PC-3 (cell line): ENCODE data around the gene RARS1. TPM values are rescaled to one million over a fixed set of nuclear protein-coding genes. Genes with fewer than 3 reads are reported as not detected.

Experiments used
- ATAC-seq: fragments of 200-7000 bp; cut with Tn5 transposase; 2 replicates; pipeline ENCODE4 v1.9.1; 2020; ENCODE audit warnings: mild to moderate bottlenecking, moderate library complexity
- BruUV-seq: library from RNA; stranded (reverse); fragments of 400-500 nt; replicated peaks from 2 replicates; lab custom pipeline; 2021; lab: Mats Ljungman, UMichigan
- CTCF ChIA-PET: fragments of 300-600 bp; sonication (Branson Sonifier 250); formaldehyde crosslinking; loops from one replicate; lab custom pipeline; 2022; ENCODE audit warnings: antibody characterized with exemption; lab: Charles Lee
- POLR2A ChIA-PET: fragments of 300-600 bp; sonication (Branson Sonifier 250); formaldehyde crosslinking; loops from one replicate; lab custom pipeline; 2022; ENCODE audit warnings: antibody characterized with exemption; ENCODE audit not compliant: unreplicated experiment; lab: Charles Lee
- DNase-seq: peaks from one replicate; pipeline ENCODE4 v3.0.0-alpha.2; 2015
- H2AFZ ChIP-seq: fragments of 300-600 bp; sonication (generic); 2 replicates; pipeline ENCODE4 v1.6.0; 2016; ENCODE audit warnings: antibody characterized with exemption, low read length
- H3F3A ChIP-seq: fragments of 300-600 bp; sonication (generic); one replicate; pipeline ENCODE4 v1.6.0; 2017; ENCODE audit warnings: antibody characterized with exemption, low read length, control low read depth, mild to moderate bottlenecking; ENCODE audit not compliant: unreplicated experiment
- H3K27ac ChIP-seq: fragments of 300-600 bp; sonication (generic); 2 replicates; pipeline ENCODE4 v1.5.1; 2016; ENCODE audit warnings: mild to moderate bottlenecking, low read length
- H3K27me3 ChIP-seq: fragments of 300-600 bp; sonication (generic); 2 replicates; pipeline ENCODE4 v1.6.1; 2016; ENCODE audit warnings: low read length, mixed read lengths
- H3K36me3 ChIP-seq: fragments of 300-600 bp; sonication (generic); 2 replicates; pipeline ENCODE4 v1.6.1; 2016; ENCODE audit warnings: low read depth, mixed run types, low read length, mixed read lengths
- H3K4me1 ChIP-seq: fragments of 300-600 bp; sonication (generic); 2 replicates; pipeline ENCODE4 v1.5.1; 2016; ENCODE audit warnings: low read length; ENCODE audit not compliant: insufficient read depth
- H3K4me2 ChIP-seq: fragments of 300-600 bp; sonication (generic); 2 replicates; pipeline ENCODE4 v1.6.0; 2016; ENCODE audit warnings: low read length
- H3K4me3 ChIP-seq: fragments of 300-600 bp; sonication (generic); 2 replicates; pipeline ENCODE4 v1.5.1; 2016; ENCODE audit warnings: mild to moderate bottlenecking, low read length, mixed read lengths
- H3K79me2 ChIP-seq: fragments of 300-600 bp; sonication (generic); 2 replicates; pipeline ENCODE4 v1.6.1; 2017; ENCODE audit warnings: low read length, mixed read lengths
- H3K9ac ChIP-seq: fragments of 300-600 bp; sonication (generic); 2 replicates; pipeline ENCODE4 v1.6.0; 2016; ENCODE audit warnings: mild to moderate bottlenecking, low read length
- H3K9me2 ChIP-seq: fragments of 300-600 bp; sonication (generic); replicated peaks from 2 replicates; pipeline ENCODE4 v1.6.1; 2016; ENCODE audit warnings: mixed run types, low read length, mixed read lengths
- H3K9me3 ChIP-seq: fragments of 300-600 bp; sonication (generic); 2 replicates; pipeline ENCODE4 v1.6.1; 2016; ENCODE audit warnings: low read length, mixed read lengths
- H4K20me1 ChIP-seq: fragments of 300-600 bp; sonication (generic); 2 replicates; pipeline ENCODE4 v1.6.1; 2016; ENCODE audit warnings: low read length, mixed read lengths
- CTCF ChIP-seq: fragments of 300-600 bp; sonication (generic); conservative IDR thresholded peaks from 2 replicates; pipeline ENCODE4 v1.5.1; 2017; ENCODE audit warnings: antibody characterized with exemption, low read depth, mild to moderate bottlenecking, low read length
- EZH2 ChIP-seq: fragments of 300-600 bp; sonication (generic); IDR thresholded peaks from one replicate; pipeline ENCODE4 v1.6.1; 2017; ENCODE audit warnings: antibody characterized with exemption, mild to moderate bottlenecking, low read length; ENCODE audit not compliant: unreplicated experiment
- EZH2phosphoT487 ChIP-seq: fragments of 300-600 bp; sonication (generic); IDR thresholded peaks from 2 replicates; pipeline ENCODE4 v1.6.1; 2018; ENCODE audit warnings: mild to moderate bottlenecking, antibody characterized with exemption, low read length, borderline replicate concordance
- intact Hi-C: fragments of 100-400 bp; cut with micrococcal nuclease; formaldehyde crosslinking; loops from 2 replicates; pipeline ENCODE4 v1.9.0; 2023
- total RNA-seq: library from RNA; depleted of rRNA; stranded (reverse); fragments of >200 nt; gene quantifications from 2 replicates; pipeline ENCODE4 v1.2.3, GENCODE V29; 2014

The RARS1 gene
- total RNA-seq, 1 experiment from 2014 or later, result 78.1 TPM

- Histone ChIP-seq H3K27me3 (no peaks in the 10 kb centered on the region), H3K4me2 (no peak overlapping the region), H3K9me2 (no peaks in the 10 kb centered on the region), H2AFZ (no peak overlapping the region), H3K36me3 (peaks cover 12% of the 10 kb centered on the region), H3K4me3 (no peak overlapping the region), H3K79me2 (no peaks in the 10 kb centered on the region), H3K9me3 (no peaks in the 10 kb centered on the region), H4K20me1 (no peaks in the 10 kb centered on the region), H3K27ac (no peak overlapping the region), H3K9ac (no peak overlapping the region), H3K4me1 (no peaks in the 10 kb centered on the region), H3F3A (no peaks in the 10 kb centered on the region)
- no TSS peak for BruUV-seq
- no peak for DNase-seq
- ChIA-PET POLR2A (no interaction called here), CTCF (no interaction called here)
- TF ChIP-seq EZH2 (no peak), EZH2phosphoT487 (no peak), CTCF (no peak)
- intact Hi-C loops, result no loop called here
- ATAC-seq, result no peak
Observed at GRCh38 chr5:168455201-168455600, 31.1 kb upstream of the RARS1 start.

DNA sequence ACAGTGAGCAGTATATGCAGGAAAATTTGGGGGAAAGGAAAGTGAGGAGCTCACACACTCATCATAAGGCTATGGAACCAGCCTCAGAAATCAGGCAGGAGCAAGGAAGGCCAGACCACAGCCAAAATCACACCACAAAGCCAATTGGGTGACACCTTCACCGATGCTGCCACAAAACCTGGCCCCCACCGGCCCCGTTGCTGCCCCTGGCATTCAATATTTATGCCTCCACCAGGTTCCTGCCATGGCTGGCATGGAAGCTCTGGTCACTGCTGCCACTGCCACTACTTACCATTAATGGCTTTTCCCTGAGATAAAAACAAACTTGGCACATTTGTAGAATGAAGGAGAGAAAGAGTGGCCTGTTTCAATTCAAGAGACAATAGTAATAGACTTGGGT lies 28.7 kb upstream of the RARS1 start:
- H3K9ac ChIP-seq, result no peak overlapping the region
- H3K9me2 ChIP-seq, result no peaks in the 10 kb centered on the region
- H4K20me1 ChIP-seq, result no peaks in the 10 kb centered on the region
- ATAC-seq, result no peak
- no peak overlapping the region for H2AFZ ChIP-seq
- H3F3A ChIP-seq, result no peaks in the 10 kb centered on the region
- TF ChIP-seq CTCF, result no peak
- no peak for TF ChIP-seq EZH2
- TF ChIP-seq EZH2phosphoT487, result no peak
- DNase-seq, result no peak
- H3K27me3 ChIP-seq, result no peaks in the 10 kb centered on the region
- H3K4me3 ChIP-seq, result no peak overlapping the region
- no peaks in the 10 kb centered on the region for H3K9me3 ChIP-seq
- CTCF ChIA-PET, result interaction anchor here (0.6 kb wide), 1 partner anchor 174 kb away, joined by 3 read pairs; no protein-coding TSS in a partner anchor
- intact Hi-C loops, result no loop called here
- no peaks in the 10 kb centered on the region for H3K79me2 ChIP-seq
- no peak overlapping the region for H3K4me2 ChIP-seq
- BruUV-seq, result no TSS peak
- POLR2A ChIA-PET, result no interaction called here
- H3K27ac ChIP-seq, result no peak overlapping the region
- peaks cover 10% of the 10 kb centered on the region for H3K36me3 ChIP-seq
- no peaks in the 10 kb centered on the region for H3K4me1 ChIP-seq

- DNase-seq (no peak), ATAC-seq (no peak)
- ChIA-PET POLR2A (no interaction called here), CTCF (no interaction called here)
- H3K4me1 ChIP-seq, result no peaks in the 10 kb centered on the region
- no peak overlapping the region for H3K4me3 ChIP-seq
- H3F3A ChIP-seq, result no peaks in the 10 kb centered on the region
- no peaks in the 10 kb centered on the region for H3K9me2 ChIP-seq
- H4K20me1 ChIP-seq, result no peaks in the 10 kb centered on the region
- no peaks in the 10 kb centered on the region for H3K9me3 ChIP-seq
- no peaks in the 10 kb centered on the region for H3K79me2 ChIP-seq
- BruUV-seq, result no TSS peak
- no peak overlapping the region for H2AFZ ChIP-seq
- no peak overlapping the region for H3K4me2 ChIP-seq
- H3K9ac ChIP-seq, result no peak overlapping the region
- intact Hi-C loops, result no loop called here
- peaks cover 7% of the 10 kb centered on the region for H3K36me3 ChIP-seq
- no peak overlapping the region for H3K27ac ChIP-seq
- TF ChIP-seq EZH2phosphoT487 (no peak), CTCF (no peak), EZH2 (no peak)
- no peaks in the 10 kb centered on the region for H3K27me3 ChIP-seq
Observed at GRCh38 chr5:168460606-168461005, 25.7 kb upstream of the RARS1 start.
